GM12878 (cell line): ENCODE measurements around the gene MYBPHL. TPM values are rescaled to one million over a fixed set of nuclear protein-coding genes. Genes with fewer than 3 reads are reported as not detected.

Experiments
- ATAC-seq: fragments of 200-7000 bp; cut with Tn5 transposase; 3 replicates; pipeline ENCODE4 v1.9.1; 2020; ENCODE audit warnings: mild to moderate bottlenecking, moderate library complexity
- BruUV-seq: library from RNA; stranded (reverse); fragments of 400-500 nt; replicated peaks from 2 replicates; lab custom pipeline; 2021; lab: Mats Ljungman, UMichigan
- CTCF ChIA-PET: fragments of 300-600 bp; sonication (Branson Sonifier 250); formaldehyde crosslinking; extraction: SDS; loops from one replicate; lab custom pipeline; 2021; ENCODE audit warnings: inconsistent platforms; lab: Yijun Ruan, JAX
- POLR2A ChIA-PET: fragments of 350-600 bp; formaldehyde crosslinking; extraction: SDS; loops from one replicate; lab custom pipeline; 2021; ENCODE audit warnings: inconsistent platforms; lab: Charles Lee
- RAD21 ChIA-PET: fragments of 300-600 bp; sonication (Branson Sonifier 250); formaldehyde crosslinking; loops from one replicate; lab custom pipeline; 2023; ENCODE audit warnings: antibody characterized with exemption; ENCODE audit not compliant: unreplicated experiment; lab: Charles Lee
- SMC1A ChIA-PET: fragments of 300-600 bp; sonication (Branson Sonifier 250); formaldehyde crosslinking; loops from one replicate; lab custom pipeline; 2023; ENCODE audit not compliant: unreplicated experiment, uncharacterized antibody; lab: Charles Lee
- DNase-seq: peaks from one replicate; pipeline ENCODE4 v3.0.0-alpha.2; 2011; ENCODE audit warnings: low read depth, low spot score
- FAIRE-seq: peaks from 3 replicates; lab custom pipeline; 2011; peaks lifted over from hg19 to GRCh38; lab: Jason Lieb, UNC
- H2AFZ ChIP-seq: 2 replicates; pipeline ENCODE4 v1.6.0; 2011; ENCODE audit warnings: low read depth, low read length, control low read depth; ENCODE audit not compliant: control insufficient read depth
- H3K27ac ChIP-seq: 2 replicates; pipeline ENCODE4 v1.5.1; 2011; ENCODE audit warnings: control low read depth; ENCODE audit not compliant: control insufficient read depth, insufficient read depth
- H3K27me3 ChIP-seq, 2 experiments: replicated peaks in 1 of 2; 2 replicates each; pipeline versions ENCODE4 v1.6.0 to v1.6.1; 2011; ENCODE audit warnings: low read length in 1 of 2; ENCODE audit not compliant: control insufficient read depth in 2 of 2, insufficient read depth in 2 of 2
- H3K36me3 ChIP-seq, 2 experiments: 2 replicates each; pipeline ENCODE4 v1.5.1; 2011; ENCODE audit warnings: low read length in 1 of 2; ENCODE audit not compliant: control insufficient read depth in 2 of 2, insufficient read depth in 2 of 2
- H3K4me1 ChIP-seq: 2 replicates; pipeline ENCODE4 v1.6.1; 2011; ENCODE audit warnings: mild to moderate bottlenecking, low read length, moderate library complexity, mixed read lengths; ENCODE audit not compliant: control insufficient read depth, insufficient read depth
- H3K4me2 ChIP-seq: 2 replicates; pipeline ENCODE4 v1.6.0; 2011; ENCODE audit warnings: control low read depth; ENCODE audit not compliant: control insufficient read depth, insufficient read depth
- H3K4me3 ChIP-seq: fragments of 200-600 bp; sonication (generic); 2 replicates; pipeline ENCODE4 v1.5.1; 2016
- H3K79me2 ChIP-seq: 2 replicates; pipeline ENCODE4 v1.6.0; 2011; ENCODE audit warnings: low read length; ENCODE audit not compliant: control insufficient read depth, insufficient read depth
- H3K9ac ChIP-seq: 2 replicates; pipeline ENCODE4 v1.8.0; 2011; ENCODE audit warnings: low read length, control low read depth, mixed read lengths; ENCODE audit not compliant: control insufficient read depth, insufficient read depth
- H3K9me3 ChIP-seq: replicated peaks from 3 replicates; pipeline ENCODE4 v1.5.1; 2011; ENCODE audit warnings: mild to moderate bottlenecking, low read length; ENCODE audit not compliant: control insufficient read depth, insufficient read depth
- H4K20me1 ChIP-seq: 2 replicates; pipeline ENCODE4 v1.6.0; 2011; ENCODE audit not compliant: control insufficient read depth, insufficient read depth
- ATF3 ChIP-seq: IDR thresholded peaks from 2 replicates; pipeline ENCODE4 v1.6.1; 2011; ENCODE audit warnings: low read depth, mild to moderate bottlenecking, low read length, moderate library complexity, borderline replicate concordance; ENCODE audit errors: extremely low read depth
- BCL11A ChIP-seq: IDR thresholded peaks from 2 replicates; pipeline ENCODE4 v1.6.1; 2011; ENCODE audit warnings: low read depth, low read length
- KLF5 ChIP-seq: fragments of 450-650 bp; IDR thresholded peaks from 2 replicates; pipeline ENCODE4 v1.6.1; 2014; ENCODE audit warnings: mild to moderate bottlenecking; ENCODE audit not compliant: partially characterized antibody
- NFYA ChIP-seq: IDR thresholded peaks from 2 replicates; pipeline ENCODE4 v1.6.1; 2011; ENCODE audit warnings: low read depth, mild to moderate bottlenecking, low read length, improper control_type of control experiment, borderline replicate concordance
- POLR2A ChIP-seq: IDR thresholded peaks from 2 replicates; pipeline ENCODE4 v1.6.1; 2011; ENCODE audit warnings: low read depth, mild to moderate bottlenecking, low read length
- POU2F2 ChIP-seq: IDR thresholded peaks from 3 replicates; pipeline ENCODE4 v1.6.1; 2011; ENCODE audit warnings: low read depth, mild to moderate bottlenecking, low read length, borderline replicate concordance
- RAD21 ChIP-seq: IDR thresholded peaks from 2 replicates; pipeline ENCODE4 v1.6.1; 2011; ENCODE audit warnings: mild to moderate bottlenecking, low read depth, low read length, moderate library complexity; ENCODE audit not compliant: insufficient read depth
- RELA ChIP-seq: fragments of 450-650 bp; IDR thresholded peaks from 2 replicates; pipeline ENCODE4 v1.8.0; 2014; ENCODE audit warnings: borderline replicate concordance; ENCODE audit not compliant: partially characterized antibody
- USF1 ChIP-seq: IDR thresholded peaks from 2 replicates; pipeline ENCODE4 v1.6.1; 2011; ENCODE audit warnings: borderline replicate concordance, low read depth, mild to moderate bottlenecking, moderate library complexity, mixed read lengths, low read length; ENCODE audit not compliant: insufficient read depth; ENCODE audit errors: extremely low read length
- WRNIP1 ChIP-seq: IDR thresholded peaks from 2 replicates; pipeline ENCODE4 v1.6.1; 2011; ENCODE audit warnings: low read depth, low read length, improper control_type of control experiment, borderline replicate concordance
- ZNF592 ChIP-seq: fragments of 450-650 bp; IDR thresholded peaks from 2 replicates; pipeline ENCODE4 v1.6.1; 2017; ENCODE audit warnings: mild to moderate bottlenecking, moderate library complexity
- WGBS: methylation state at CpG from one replicate; pipeline ENCODE4 v1.1.6; 2016; ENCODE audit warnings: low lambda C conversion rate; ENCODE audit not compliant: insufficient replicate concordance, insufficient coverage; ENCODE audit errors: missing lambda C conversion rate; 5-methylcytosine and 5-hydroxymethylcytosine counted together
- in situ Hi-C: fragments of 300-500 bp; cut with MboI; formaldehyde crosslinking; loops from 9 replicates; pipeline ENCODE4 v1.14.3; 2018; ENCODE audit warnings: mixed read lengths
- intact Hi-C: fragments of 100-400 bp; cut with micrococcal nuclease; formaldehyde crosslinking; loops from one replicate; pipeline ENCODE4 v1.14.2; 2022; ENCODE audit not compliant: unreplicated experiment
- polyA plus RNA-seq, 11 experiments: library from polyadenylated mRNA; depleted of rRNA in 4 of 11; unstranded in 6 of 11; stranded (reverse) in 5 of 11; fragments of >200 nt; fragmentation: Nextera tagmentation in 4 of 11; fragmentation: Illumina TruSeq in 1 of 11; extraction: Ambion mirVana in 4 of 11; extraction: Trizol in 1 of 11; gene quantifications; 1 replicate in 1 of 11; 2 replicates in 10 of 11; pipeline versions ENCODE4 v1.2.1 to v1.2.3, GENCODE V29; 2011 to 2016; ENCODE audit warnings: inconsistent platforms in 2 of 11, missing spikeins in 2 of 11, low read depth in 1 of 11
- total RNA-seq, 4 experiments: library from RNA; depleted of rRNA in 3 of 4; stranded (reverse); fragments of >200 nt in 3 of 4; fragmentation: Illumina TruSeq in 1 of 4; extraction: Trizol in 1 of 4; gene quantifications; 2 replicates each; pipeline versions ENCODE4 v1.2.1 to v1.2.3, GENCODE V29; 2013 to 2021

Gene MYBPHL
- total and polyA plus RNA-seq, 10 of the 15 experiments (the other 5 are each of a cell fraction or from before 2014, with no cell fraction given) = 0.16 to 0.75 (median 0.54) TPM; not detected in 7

GRCh38 chr1:109338091-109338490 lies 31.3 kb upstream of the MYBPHL start (continued):
- TF ChIP-seq POU2F2 = no peak
- no peak for TF ChIP-seq RELA

GRCh38 chr1:109335091-109335490 lies 28.3 kb upstream of the MYBPHL start:
- Histone ChIP-seq H3K4me2 (no peak overlapping the region), H3K4me1 (no peaks in the 10 kb centered on the region), H3K79me2 (no peaks in the 10 kb centered on the region), H2AFZ (no peak overlapping the region), H3K4me3 (no peak overlapping the region), H3K36me3 (no peaks in the 10 kb centered on the region), H4K20me1 (no peaks in the 10 kb centered on the region), H3K27ac (no peak overlapping the region), H3K9ac (no peak overlapping the region), H3K9me3 (no peaks in the 10 kb centered on the region; the same call in 2 of the 3 replicates), H3K27me3 (no peaks in the 10 kb centered on the region)
- ATAC-seq = no peak
- CTCF ChIA-PET = interaction anchor here (1.4 kb wide), 1 partner anchor 48 kb away, joined by 5 read pairs; no protein-coding TSS in a partner anchor
- DNase-seq = no peak
- RAD21 ChIA-PET = no interaction called here
- SMC1A ChIA-PET = no interaction called here
- POLR2A ChIA-PET = no interaction called here
- TF ChIP-seq WRNIP1 (no peak), RAD21 (no peak)
- FAIRE-seq = no peak
- WGBS = 62% methylated on average over 4 of the region's 4 CpGs
- intact Hi-C loops = no loop called here
- in situ Hi-C loops = no loop called here
- no TSS peak for BruUV-seq

- ChIA-PET SMC1A (no interaction called here), RAD21 (no interaction called here), POLR2A (no interaction called here), CTCF (interaction anchor here (0.9 kb wide), 1 partner anchor 15 kb away, joined by 3 read pairs; no protein-coding TSS in a partner anchor)
- in situ Hi-C loops (no loop called here), intact Hi-C loops (no loop called here)
- H3K4me1 ChIP-seq = no peaks in the 10 kb centered on the region
- no peak overlapping the region for H3K4me2 ChIP-seq
- no peaks in the 10 kb centered on the region for H3K36me3 ChIP-seq
- no peaks in the 10 kb centered on the region for H4K20me1 ChIP-seq
- no peak overlapping the region for H3K4me3 ChIP-seq
- BruUV-seq = no TSS peak
- ATAC-seq (no peak), DNase-seq (no peak), FAIRE-seq (no peak)
- H2AFZ ChIP-seq = no peak overlapping the region
- no peak overlapping the region for H3K9ac ChIP-seq
- H3K27ac ChIP-seq = no peak overlapping the region
- no peaks in the 10 kb centered on the region; the same call in 2 of the 3 replicates for H3K9me3 ChIP-seq
- no peaks in the 10 kb centered on the region for H3K79me2 ChIP-seq
- H3K27me3 ChIP-seq = no peaks in the 10 kb centered on the region
- TF ChIP-seq USF1 = no peak
- no peak for TF ChIP-seq NFYA
- no peak for TF ChIP-seq KLF5
- no peak for TF ChIP-seq POLR2A
- TF ChIP-seq BCL11A = no peak
- no peak for TF ChIP-seq RELA
- no peak for TF ChIP-seq ZNF592
- TF ChIP-seq ATF3 = no peak
These were observed 24.3 kb upstream of the MYBPHL start for GRCh38 chr1:109331113-109331512.
